Measurements from ENCODE around the gene CCDC201. TPM values are rescaled to one million over a fixed set of nuclear protein-coding genes. Genes with fewer than 3 reads are reported as not detected.
"Not testable (repeated sequence)": the region's sequence is repeated elsewhere in the genome, so short reads cannot be mapped to it uniquely, and the experiment has no call there.

Gene CCDC201
- total RNA-seq, 2 experiments from 2014 or later: not detected

DNA sequence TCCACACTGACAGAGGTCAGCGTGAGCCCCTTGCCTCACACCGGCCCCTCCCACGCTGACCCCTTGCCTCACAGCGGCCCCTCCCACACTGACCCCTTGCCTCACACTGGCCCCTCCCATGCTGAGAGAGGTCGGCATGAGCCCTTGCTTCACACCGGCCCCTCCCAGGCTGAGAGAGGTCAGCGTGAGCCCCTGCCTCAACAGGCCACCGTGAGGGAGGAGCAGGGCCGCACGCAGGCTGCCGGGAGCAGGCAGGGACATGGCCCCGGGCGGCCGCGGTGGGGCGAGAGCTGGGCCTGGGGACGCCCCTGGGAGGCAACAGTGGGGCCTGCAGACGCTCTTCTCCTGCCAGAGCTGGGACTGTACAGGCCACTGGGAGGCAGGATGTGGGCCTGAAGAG is 59.1 kb downstream of the CCDC201 start:
- H3K9me3 ChIP-seq (ENCODE audit: control insufficient read depth in 1 of 2, insufficient read depth in 1 of 2, low read length in 2 of 2); CTCF ChIA-PET; H3K27ac Mint-ChIP-seq; H3K4me1 ChIP-seq (ENCODE audit: insufficient read depth, low read length); H3K4me3 Mint-ChIP-seq; H3K4me3 ChIP-seq (ENCODE audit: low read length); H3K27me3 Mint-ChIP-seq; H3K4me1 Mint-ChIP-seq (ENCODE audit: low read depth); H3K27ac ChIP-seq (ENCODE audit: low read depth in 1 of 2, low read length in 2 of 2); POLR2A ChIA-PET; H3K9me3 Mint-ChIP-seq; H3K36me3 ChIP-seq (ENCODE audit: insufficient read depth, low read length); ATAC-seq (ENCODE audit: poor library complexity); H3K27me3 ChIP-seq (ENCODE audit: control insufficient read depth in 1 of 2, insufficient read depth in 2 of 2, low read length in 2 of 2); DNase-seq; intact Hi-C loops (cut with DNase I, micrococcal nuclease); H3K36me3 Mint-ChIP-seq (ENCODE audit: low read depth): not testable (repeated sequence)

DNA sequence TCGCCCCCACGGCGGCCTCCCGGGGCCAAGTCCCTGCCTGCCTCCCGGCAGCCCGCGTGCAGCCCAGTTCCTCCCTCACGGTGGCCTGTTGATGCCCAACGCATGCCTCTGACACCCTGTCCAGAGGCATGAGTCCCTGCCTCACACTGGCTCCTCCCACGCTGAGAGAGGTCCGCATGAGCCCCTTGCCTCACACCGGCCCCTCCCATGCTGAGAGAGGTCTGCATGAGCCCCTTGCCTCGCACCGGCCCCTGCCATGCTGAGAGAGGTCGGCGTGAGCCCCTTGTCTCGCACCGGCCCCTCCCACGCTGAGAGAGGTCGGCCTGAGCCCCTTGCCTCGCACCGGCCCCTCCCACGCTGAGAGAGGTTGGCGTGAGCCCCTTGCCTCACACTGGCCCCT is 59.9 kb downstream of the CCDC201 start:
- Mint-ChIP-seq H3K4me1 (ENCODE audit: low read depth) (no peaks in the 10 kb centered on the region), H3K9me3 (no peaks in the 10 kb centered on the region), H3K4me3 (no peak overlapping the region), H3K36me3 (ENCODE audit: low read depth) (no peaks in the 10 kb centered on the region), H3K27ac (no peak overlapping the region), H3K27me3 (no peaks in the 10 kb centered on the region)
- intact Hi-C loops (cut with DNase I, micrococcal nuclease): no loop called here
- ATAC-seq (ENCODE audit: poor library complexity) (no peak), DNase-seq (no peak)
- ChIA-PET POLR2A (no interaction called here), CTCF (no interaction called here)
- H3K4me1 ChIP-seq (ENCODE audit: insufficient read depth, low read length): no peaks in the 10 kb centered on the region
- no peaks in the 10 kb centered on the region for H3K27me3 ChIP-seq (ENCODE audit: control insufficient read depth in 1 of 2, insufficient read depth in 2 of 2, low read length in 2 of 2)
- H3K9me3 ChIP-seq (ENCODE audit: control insufficient read depth in 1 of 2, insufficient read depth in 1 of 2, low read length in 2 of 2): no peaks in the 10 kb centered on the region
- H3K36me3 ChIP-seq (ENCODE audit: insufficient read depth, low read length): no peaks in the 10 kb centered on the region
- H3K27ac ChIP-seq (ENCODE audit: low read depth in 1 of 2, low read length in 2 of 2): no peak overlapping the region
- TF ChIP-seq, protein P1, sequence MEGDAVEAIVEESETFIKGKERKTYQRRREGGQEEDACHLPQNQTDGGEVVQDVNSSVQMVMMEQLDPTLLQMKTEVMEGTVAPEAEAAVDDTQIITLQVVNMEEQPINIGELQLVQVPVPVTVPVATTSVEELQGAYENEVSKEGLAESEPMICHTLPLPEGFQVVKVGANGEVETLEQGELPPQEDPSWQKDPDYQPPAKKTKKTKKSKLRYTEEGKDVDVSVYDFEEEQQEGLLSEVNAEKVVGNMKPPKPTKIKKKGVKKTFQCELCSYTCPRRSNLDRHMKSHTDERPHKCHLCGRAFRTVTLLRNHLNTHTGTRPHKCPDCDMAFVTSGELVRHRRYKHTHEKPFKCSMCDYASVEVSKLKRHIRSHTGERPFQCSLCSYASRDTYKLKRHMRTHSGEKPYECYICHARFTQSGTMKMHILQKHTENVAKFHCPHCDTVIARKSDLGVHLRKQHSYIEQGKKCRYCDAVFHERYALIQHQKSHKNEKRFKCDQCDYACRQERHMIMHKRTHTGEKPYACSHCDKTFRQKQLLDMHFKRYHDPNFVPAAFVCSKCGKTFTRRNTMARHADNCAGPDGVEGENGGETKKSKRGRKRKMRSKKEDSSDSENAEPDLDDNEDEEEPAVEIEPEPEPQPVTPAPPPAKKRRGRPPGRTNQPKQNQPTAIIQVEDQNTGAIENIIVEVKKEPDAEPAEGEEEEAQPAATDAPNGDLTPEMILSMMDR (IDR thresholded peaks at IDR 0.05): no peak
- H3K4me3 ChIP-seq (ENCODE audit: low read length): no peak overlapping the region

DNA sequence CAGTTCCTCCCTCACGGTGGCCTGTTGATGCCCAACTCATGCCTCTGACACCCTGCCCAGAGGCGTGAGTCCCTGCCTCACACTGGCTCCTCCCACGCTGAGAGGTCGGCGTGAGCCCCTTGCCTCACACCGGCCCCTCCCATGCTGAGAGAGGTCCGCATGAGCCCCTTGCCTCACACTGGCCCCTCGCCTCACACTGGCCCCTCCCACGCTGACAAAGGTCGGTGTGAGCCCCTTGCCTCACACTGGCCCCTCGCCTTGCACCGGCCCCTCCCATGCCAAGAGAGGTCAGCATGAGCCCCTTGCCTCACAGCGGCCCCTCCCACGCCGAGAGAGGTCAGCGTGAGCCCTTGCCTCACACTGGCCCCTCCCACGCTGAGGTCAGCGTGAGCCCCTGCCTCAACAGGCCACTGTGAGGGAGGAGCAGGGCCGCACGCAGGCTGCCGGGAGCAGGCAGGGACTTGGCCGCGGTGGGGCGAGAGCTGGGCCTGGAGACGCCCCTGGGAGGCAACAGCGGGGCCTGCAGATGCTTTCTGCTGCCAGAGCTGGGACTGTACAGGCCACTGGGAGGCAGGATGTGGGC is 61.1 kb downstream of the CCDC201 start:
- H3K4me3 Mint-ChIP-seq; H3K27me3 Mint-ChIP-seq; H3K36me3 Mint-ChIP-seq (ENCODE audit: low read depth); DNase-seq; CTCF ChIA-PET; H3K9me3 Mint-ChIP-seq; ATAC-seq (ENCODE audit: poor library complexity); H3K27me3 ChIP-seq (ENCODE audit: control insufficient read depth in 1 of 2, insufficient read depth in 2 of 2, low read length in 2 of 2); H3K27ac Mint-ChIP-seq; H3K4me3 ChIP-seq (ENCODE audit: low read length); H3K4me1 Mint-ChIP-seq (ENCODE audit: low read depth); intact Hi-C loops (cut with DNase I, micrococcal nuclease); H3K4me1 ChIP-seq (ENCODE audit: insufficient read depth, low read length); H3K9me3 ChIP-seq (ENCODE audit: control insufficient read depth in 1 of 2, insufficient read depth in 1 of 2, low read length in 2 of 2); POLR2A ChIA-PET; H3K36me3 ChIP-seq (ENCODE audit: insufficient read depth, low read length); H3K27ac ChIP-seq (ENCODE audit: low read depth in 1 of 2, low read length in 2 of 2): not testable (repeated sequence)

DNA sequence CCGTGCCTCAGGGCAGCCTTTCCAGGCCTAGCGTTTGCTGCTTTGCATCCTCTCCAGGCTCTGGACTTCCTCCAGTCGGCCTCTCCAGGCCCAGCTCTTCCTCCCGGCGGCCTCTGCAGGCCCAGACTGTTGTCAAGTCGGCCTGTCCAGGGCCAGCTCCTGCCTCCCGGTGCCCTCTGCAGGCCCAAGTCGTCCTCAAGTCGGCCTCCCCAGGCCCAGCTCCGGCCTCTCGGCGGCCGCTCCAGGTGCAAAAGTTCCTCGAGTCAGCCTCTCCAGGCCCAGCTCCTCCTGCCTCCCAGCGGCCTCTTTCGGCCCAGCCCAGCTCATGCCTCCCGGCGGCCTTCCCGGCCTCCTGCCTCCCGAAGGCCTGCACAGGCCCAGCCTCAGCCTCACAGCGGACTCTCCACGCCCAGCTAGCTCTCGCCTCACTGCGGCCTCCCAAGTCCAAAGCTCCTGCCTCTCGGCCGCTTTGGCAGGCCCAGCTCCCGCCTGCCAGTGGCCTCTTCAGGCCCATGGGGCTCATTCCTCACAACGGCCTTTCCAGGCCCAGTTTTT is 62.4 kb downstream of the CCDC201 start:
- H3K27me3 ChIP-seq (ENCODE audit: control insufficient read depth in 1 of 2, insufficient read depth in 2 of 2, low read length in 2 of 2); POLR2A ChIA-PET; DNase-seq; H3K9me3 ChIP-seq (ENCODE audit: control insufficient read depth in 1 of 2, insufficient read depth in 1 of 2, low read length in 2 of 2); H3K27ac ChIP-seq (ENCODE audit: low read depth in 1 of 2, low read length in 2 of 2); ATAC-seq (ENCODE audit: poor library complexity); H3K36me3 Mint-ChIP-seq (ENCODE audit: low read depth); H3K4me1 ChIP-seq (ENCODE audit: insufficient read depth, low read length); CTCF ChIA-PET; H3K4me1 Mint-ChIP-seq (ENCODE audit: low read depth); H3K9me3 Mint-ChIP-seq; H3K27me3 Mint-ChIP-seq; H3K4me3 ChIP-seq (ENCODE audit: low read length); intact Hi-C loops (cut with DNase I, micrococcal nuclease); H3K27ac Mint-ChIP-seq; H3K4me3 Mint-ChIP-seq; H3K36me3 ChIP-seq (ENCODE audit: insufficient read depth, low read length): not testable (repeated sequence)

Other genes with a start within 250 kb of the CCDC201 start
- not detected for gene IGFBP1, start 15.4 kb upstream of the CCDC201 start, total RNA-seq
- gene IGFBP3, start 48.2 kb upstream of the CCDC201 start, total RNA-seq: 1 to 10 TPM; 8.0 to 10.0 TPM